Left renal pelvis (tissue), 4 donors: ENCODE data around the gene FAM168B. TPM values are rescaled to one million over a fixed set of nuclear protein-coding genes. Genes with fewer than 3 reads are reported as not detected.
"Not testable (repeated sequence)": the region's sequence is repeated elsewhere in the genome, so short reads cannot be mapped to it uniquely, and the experiment has no call there.

Source experiments
- DNase-seq, 4 donors: peaks; one replicate each; pipeline ENCODE4 v3.0.0-alpha.2; 2013; ENCODE audit warnings: low read depth in 4 of 4, low spot score in 3 of 4
- polyA plus RNA-seq, 4 donors: library from polyadenylated mRNA; unstranded; fragments of 120-200 nt; gene quantifications; one replicate each; pipeline ENCODE4 v1.2.1, GENCODE V29; 2013; ENCODE audit not compliant: insufficient read length in 4 of 4

Gene FAM168B
- polyA plus RNA-seq: 100 to 1,000 TPM; 106 to 121 (median 114) TPM

DNA sequence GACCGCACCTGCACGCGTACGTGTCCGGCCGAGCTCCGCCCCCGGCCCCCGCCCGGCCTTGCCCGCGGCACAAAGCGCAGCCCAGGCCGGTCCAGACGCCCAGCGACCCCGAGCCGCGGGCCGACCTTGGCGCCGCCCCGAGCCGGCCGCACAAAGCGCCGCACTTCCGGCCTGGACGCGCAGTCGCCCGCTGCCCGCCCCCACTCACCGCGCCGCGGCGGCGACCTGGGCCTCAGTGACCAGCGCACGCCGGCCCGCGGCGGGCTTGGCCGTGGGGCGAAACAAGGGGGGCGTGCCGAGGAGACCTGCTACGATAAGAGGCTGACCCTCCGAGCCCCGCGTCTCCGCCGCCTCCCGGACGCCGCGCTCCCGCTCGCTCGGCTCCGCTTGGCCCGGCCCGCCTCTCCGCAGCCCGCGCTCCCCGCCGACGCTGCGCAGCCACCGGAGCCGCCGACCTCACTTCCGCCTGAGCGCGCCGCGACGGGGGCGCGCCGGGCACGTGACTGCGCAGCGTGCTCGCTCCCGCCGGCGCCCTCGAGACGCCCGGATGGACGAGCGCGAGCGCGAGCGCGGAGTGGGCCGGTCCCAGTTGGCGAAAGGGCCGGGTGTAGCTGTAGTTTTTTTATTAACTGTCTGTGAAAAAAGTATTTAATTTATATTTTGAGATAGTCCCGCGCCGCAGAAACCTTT, at the start of gene FAM168B:
TSS of gene FAM168B (minus strand) at position 455 of the 690 bp plus-strand sequence. CDS start 10,814 bp downstream, outside the sequence.
- DNase-seq: peak; percentile 79 to 88 (median 87)

DNA sequence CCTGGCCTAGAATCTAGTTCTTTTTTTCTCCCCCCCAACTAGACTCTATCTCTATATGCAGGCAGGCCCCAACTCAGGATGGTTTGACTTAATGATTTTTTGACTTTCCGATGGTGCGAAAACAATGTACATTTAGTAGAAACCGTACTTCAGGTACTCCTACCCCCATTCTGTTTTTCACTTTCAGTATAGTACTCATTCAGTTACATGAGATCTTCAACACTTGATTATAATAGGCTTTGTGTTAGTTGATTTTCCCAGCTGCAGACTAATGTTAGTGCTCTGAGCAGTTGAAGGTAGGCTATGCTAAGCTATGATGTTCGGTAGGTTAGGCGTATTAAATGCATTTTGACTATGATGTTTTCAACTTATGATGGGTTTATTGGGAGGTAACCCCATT, 49.6 kb upstream of the FAM168B start:
- DNase-seq: no peak

- no peak for DNase-seq
These were observed 47.3 kb upstream of the FAM168B start for GRCh38 chr2:131140581-131140980.

- no peak for DNase-seq
These were observed 39.5 kb upstream of the FAM168B start for GRCh38 chr2:131132729-131133128.

DNA sequence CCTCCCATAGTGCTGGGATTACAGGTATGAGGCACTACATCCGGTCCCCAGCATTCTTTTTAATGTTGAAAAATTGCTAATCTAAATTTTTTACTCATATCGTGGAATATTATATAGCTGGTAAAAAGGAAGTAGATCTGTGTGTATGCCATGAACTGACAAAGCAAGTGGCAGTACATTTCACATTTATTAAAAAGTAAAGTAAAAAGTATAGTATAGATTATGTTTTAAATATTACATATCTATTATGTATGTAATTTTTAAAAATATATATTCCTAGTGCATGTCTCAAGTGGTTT, 37.0 kb upstream of the FAM168B start:
- DNase-seq: no peak

DNA sequence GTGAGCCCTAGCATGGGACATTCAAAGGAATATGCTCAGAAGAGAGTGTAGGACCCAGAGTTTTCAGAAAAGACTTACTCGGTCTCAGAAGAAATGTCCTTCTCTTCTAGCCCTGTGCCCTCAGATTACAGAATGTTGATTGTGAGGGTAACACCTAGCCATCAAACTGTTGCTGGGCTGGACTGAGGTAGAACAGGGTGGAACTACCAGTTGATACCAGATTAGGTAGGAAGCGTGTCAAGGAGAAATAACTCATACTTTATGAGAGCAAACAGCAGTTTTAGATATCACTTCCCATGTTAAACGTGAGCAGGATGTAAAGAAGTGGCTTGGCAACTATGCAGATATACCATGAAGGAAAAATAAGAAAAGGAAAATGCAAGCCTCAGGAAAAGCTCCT, 34.7 kb upstream of the FAM168B start:
- no peak for DNase-seq

GRCh38 chr2:131127076-131127475, 33.8 kb upstream of the FAM168B start:
- DNase-seq: no peak

DNA sequence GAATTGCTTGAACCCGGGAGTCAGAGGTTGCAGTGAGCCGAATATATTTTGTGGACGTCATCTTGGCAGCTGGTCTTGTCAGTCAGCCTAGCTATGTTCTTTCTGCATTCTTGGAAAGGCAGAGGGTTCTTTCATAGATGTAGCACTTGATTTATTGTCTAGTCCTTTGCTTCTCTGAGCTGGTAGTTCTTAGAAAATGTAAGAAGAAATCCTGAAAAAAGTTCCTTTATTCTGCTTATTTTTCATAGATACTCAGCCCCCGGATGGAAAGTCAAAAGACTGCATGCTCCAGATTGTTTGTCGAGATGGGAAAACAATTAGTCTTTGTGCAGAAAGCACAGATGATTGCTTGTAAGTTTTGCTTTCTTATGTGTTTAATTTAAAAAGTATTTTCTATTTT, 33.2 kb upstream of the FAM168B start:
- no peak for DNase-seq

GRCh38 chr2:131125195-131125757, 32.0 kb upstream of the FAM168B start:
- DNase-seq: no peak

DNA sequence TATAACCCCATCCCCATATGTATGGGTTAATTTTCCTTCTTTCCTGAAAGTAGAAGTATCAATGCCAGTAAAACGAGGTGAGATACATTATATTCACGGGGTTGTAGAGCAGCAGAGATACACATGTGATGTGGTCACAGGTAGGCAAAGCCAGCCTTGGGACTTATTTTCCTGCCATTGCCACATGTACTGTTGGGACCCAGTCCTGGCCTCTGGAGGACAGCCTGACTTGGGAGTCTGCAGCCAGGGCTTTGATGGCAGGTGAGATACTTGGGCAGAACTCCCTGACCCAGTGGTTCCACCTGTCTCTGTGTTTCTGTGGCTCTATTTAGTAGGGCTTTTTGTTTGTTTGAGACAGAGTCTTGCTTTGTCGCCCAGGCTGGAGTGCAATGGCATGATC, 29.9 kb upstream of the FAM168B start:
- no peak for DNase-seq

DNA sequence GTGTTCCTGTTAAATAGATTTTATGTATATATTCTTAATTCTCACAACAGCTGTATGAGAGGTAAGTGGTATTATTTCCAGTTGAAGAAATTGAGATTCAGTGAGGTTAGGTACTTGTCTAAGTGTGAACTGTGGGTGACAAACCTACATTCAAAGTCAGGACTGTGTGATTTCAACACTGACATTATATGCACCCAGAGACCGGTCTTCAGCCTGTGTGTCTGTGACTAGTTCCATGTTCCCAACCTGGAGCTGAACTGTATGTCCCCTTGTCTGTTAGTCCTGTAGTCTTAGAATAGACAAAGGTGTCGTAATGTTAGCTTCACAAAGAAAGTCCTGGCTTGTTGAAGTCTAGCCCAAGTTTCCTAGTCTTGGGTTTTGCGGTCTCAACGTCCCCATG, 29.2 kb upstream of the FAM168B start:
- no peak for DNase-seq

DNA sequence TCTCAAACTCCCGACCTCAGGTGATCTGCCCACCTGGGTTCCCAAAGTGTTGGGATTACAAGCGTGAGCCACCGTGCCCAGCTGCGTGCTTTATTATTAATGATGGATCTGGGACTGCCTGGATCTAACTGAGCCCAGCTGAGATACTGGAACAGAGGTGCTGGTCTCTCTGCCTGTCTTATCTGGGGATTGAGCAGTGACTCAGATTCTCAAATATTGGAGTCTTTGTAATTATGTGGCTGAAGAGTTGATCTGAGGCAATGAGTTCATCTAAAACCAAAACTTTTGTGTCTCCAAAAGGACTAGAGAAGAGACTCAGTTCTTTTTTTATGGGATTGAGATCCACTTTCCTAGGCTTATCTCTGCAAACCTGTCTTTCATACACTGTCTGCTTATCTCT, 28.2 kb upstream of the FAM168B start:
- DNase-seq: no peak

DNA sequence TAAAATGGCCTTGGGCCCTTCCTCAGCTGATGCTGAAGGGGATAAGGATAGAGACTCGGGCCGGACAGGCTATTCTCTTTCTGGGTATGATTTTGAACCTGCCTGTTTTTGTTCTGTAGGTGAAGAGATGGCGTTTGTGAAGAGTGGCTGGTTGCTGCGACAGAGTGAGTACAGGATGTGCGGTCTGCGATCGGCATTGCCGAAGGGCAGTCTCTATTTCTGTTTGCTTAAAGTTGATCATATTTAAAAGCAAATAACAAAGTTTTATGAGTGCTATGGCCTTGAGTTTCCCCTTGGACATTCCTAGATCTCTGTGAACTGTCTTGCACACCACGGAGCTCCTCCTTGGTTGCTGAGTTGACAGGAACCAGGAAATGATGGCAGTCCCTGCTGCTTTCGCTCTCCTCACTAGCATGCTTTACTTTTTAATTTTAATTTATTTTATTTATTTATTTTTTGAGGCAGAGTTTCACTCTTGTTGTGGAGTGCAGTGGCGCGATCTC, 27.6 kb upstream of the FAM168B start:
- DNase-seq: no peak

- DNase-seq: no peak
These were observed 22.5 kb upstream of the FAM168B start for GRCh38 chr2:131115752-131116151.

GRCh38 chr2:131114950-131115349, 21.7 kb upstream of the FAM168B start:
- DNase-seq: not testable (repeated sequence)

GRCh38 chr2:131113566-131114227, 20.4 kb upstream of the FAM168B start:
- no peak for DNase-seq

DNA sequence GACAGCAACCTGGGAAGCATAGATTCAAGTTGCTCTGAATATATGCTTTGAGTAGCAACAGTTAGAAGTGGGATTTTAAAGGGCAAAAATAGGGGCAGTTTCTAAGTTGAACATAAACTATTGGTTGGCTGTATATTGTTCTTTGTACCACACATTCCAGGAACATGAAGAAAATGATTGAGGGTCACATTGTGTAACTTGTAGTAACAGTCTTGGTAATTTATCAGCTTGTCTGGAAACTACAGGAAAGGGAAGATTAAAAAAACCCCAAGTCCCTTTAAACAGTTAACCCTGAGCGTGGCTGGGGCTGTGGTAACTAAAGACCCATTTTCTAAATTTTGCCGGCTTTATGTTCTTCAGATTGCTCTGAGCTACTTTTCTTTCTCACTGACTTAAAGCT, 19.3 kb upstream of the FAM168B start:
- no peak for DNase-seq

- DNase-seq: peak in 1 of 4 donors; percentile 27
These were observed 12.9 kb upstream of the FAM168B start for GRCh38 chr2:131105950-131106801.

GRCh38 chr2:131105156-131105949, 12.1 kb upstream of the FAM168B start, which contains the start of gene PLEKHB2:
TSS of gene PLEKHB2 (plus strand) at chr2:131105336. CDS start at chr2:131120942, 15,606 bp downstream.
- DNase-seq: peak; percentile 81 to 87 (median 83)
